Activated CD4-positive, alpha-beta T cell treated with anti-CD3 and anti-CD28 coated beads, Interleukin-2, amount 10 ng/mL, durations not matched to agents 24 days and 14 days (primary cell): Measurements from ENCODE around the gene SLC17A1. TPM values are rescaled to one million over a fixed set of nuclear protein-coding genes. Genes with fewer than 3 reads are reported as not detected.

Experiments used
- DNase-seq: peaks from one replicate; pipeline ENCODE4 v3.0.0; 2022
- H3K27ac Mint-ChIP-seq: one replicate; pipeline ENCODE4 v1.8.0; 2022; ENCODE audit warnings: mild to moderate bottlenecking, mixed read lengths
- H3K27me3 Mint-ChIP-seq: one replicate; pipeline ENCODE4 v1.8.0; 2022; ENCODE audit warnings: mixed read lengths
- H3K36me3 Mint-ChIP-seq: one replicate; pipeline ENCODE4 v1.8.0; 2022; ENCODE audit warnings: low read depth, mild to moderate bottlenecking, mixed read lengths
- H3K4me1 Mint-ChIP-seq: one replicate; pipeline ENCODE4 v1.8.0; 2021; ENCODE audit warnings: mixed read lengths
- H3K4me3 Mint-ChIP-seq: one replicate; pipeline ENCODE4 v1.8.0; 2022; ENCODE audit warnings: mild to moderate bottlenecking, moderate library complexity, mixed read lengths
- H3K9me3 Mint-ChIP-seq: one replicate; pipeline ENCODE4 v1.8.0; 2021; ENCODE audit warnings: mixed read lengths
- intact Hi-C: fragments of 100-400 bp; cut with micrococcal nuclease; formaldehyde crosslinking; loops from one replicate; pipeline ENCODE4 v1.15.1; 2023
- total RNA-seq: library from RNA; stranded (reverse); gene quantifications from 2 replicates; pipeline ENCODE4 v1.2.3, GENCODE V29; 2022

The SLC17A1 gene
- total RNA-seq, 1 donor from 2014 or later: 0.28 TPM

- intact Hi-C loops: no loop called here
- Mint-ChIP-seq H3K4me1 (peaks cover 37% of the 10 kb centered on the region), H3K27me3 (peaks cover 5% of the 10 kb centered on the region)
These were observed 30.3 kb upstream of the SLC17A1 start for GRCh38 chr6:25862199-25862598.

GRCh38 chr6:25852756-25853155 is 20.9 kb upstream of the SLC17A1 start:
- no peak overlapping the region for H3K4me3 Mint-ChIP-seq
- DNase-seq: no peak
- peaks cover 3% of the 10 kb centered on the region for H3K27me3 Mint-ChIP-seq
- H3K27ac Mint-ChIP-seq: no peak overlapping the region
- intact Hi-C loops: no loop called here
- H3K4me1 Mint-ChIP-seq: peaks cover 12% of the 10 kb centered on the region
- no peaks in the 10 kb centered on the region for H3K36me3 Mint-ChIP-seq
- H3K9me3 Mint-ChIP-seq: no peaks in the 10 kb centered on the region

More at GRCh38 chr6:25862199-25862598, 30.3 kb upstream of the SLC17A1 start:
- peaks cover 15% of the 10 kb centered on the region for H3K9me3 Mint-ChIP-seq
- peak; percentile 30 for DNase-seq
- H3K36me3 Mint-ChIP-seq: no peaks in the 10 kb centered on the region
- no peak overlapping the region for H3K27ac Mint-ChIP-seq
- H3K4me3 Mint-ChIP-seq: no peak overlapping the region

GRCh38 chr6:25851961-25852360 is 20.1 kb upstream of the SLC17A1 start:
- Mint-ChIP-seq H3K27ac (no peak overlapping the region), H3K27me3 (peaks cover 6% of the 10 kb centered on the region), H3K36me3 (no peaks in the 10 kb centered on the region), H3K9me3 (peaks cover 4% of the 10 kb centered on the region), H3K4me3 (peak overlapping the region; percentile 22), H3K4me1 (peaks cover 11% of the 10 kb centered on the region)
- intact Hi-C loops: no loop called here
- DNase-seq: peak; percentile 52

GRCh38 chr6:25844518-25844917 is 12.7 kb upstream of the SLC17A1 start:
- Mint-ChIP-seq H3K4me1 (no peaks in the 10 kb centered on the region), H3K4me3 (no peak overlapping the region), H3K27me3 (peaks cover 18% of the 10 kb centered on the region), H3K27ac (no peak overlapping the region), H3K36me3 (no peaks in the 10 kb centered on the region), H3K9me3 (peaks cover 12% of the 10 kb centered on the region)
- intact Hi-C loops: no loop called here
- DNase-seq: no peak

GRCh38 chr6:25842526-25842925 is 10.7 kb upstream of the SLC17A1 start:
- peaks cover 12% of the 10 kb centered on the region for H3K9me3 Mint-ChIP-seq
- H3K27ac Mint-ChIP-seq: no peak overlapping the region
- H3K36me3 Mint-ChIP-seq: no peaks in the 10 kb centered on the region
- H3K4me3 Mint-ChIP-seq: no peak overlapping the region
- H3K4me1 Mint-ChIP-seq: no peaks in the 10 kb centered on the region
- intact Hi-C loops: loop anchor here (1.0 kb wide), 1 partner anchor 13 kb away; no protein-coding TSS in a partner anchor
- H3K27me3 Mint-ChIP-seq: peaks cover 15% of the 10 kb centered on the region
- DNase-seq: no peak

GRCh38 chr6:25835442-25836283 is 3.8 kb upstream of the SLC17A1 start:
- intact Hi-C loops: no loop called here
- Mint-ChIP-seq H3K27ac (no peak overlapping the region), H3K9me3 (peaks cover 6% of the 10 kb centered on the region), H3K27me3 (peaks cover 19% of the 10 kb centered on the region), H3K4me1 (no peaks in the 10 kb centered on the region), H3K36me3 (no peaks in the 10 kb centered on the region), H3K4me3 (no peak overlapping the region)
- no peak for DNase-seq

- Mint-ChIP-seq H3K4me3 (no peak overlapping the region), H3K27ac (no peak overlapping the region), H3K4me1 (no peaks in the 10 kb centered on the region), H3K27me3 (peaks cover 15% of the 10 kb centered on the region), H3K9me3 (peaks cover under 1% of the 10 kb centered on the region), H3K36me3 (no peaks in the 10 kb centered on the region)
- DNase-seq: no peak
- intact Hi-C loops: no loop called here
These were observed 3.1 kb upstream of the SLC17A1 start for GRCh38 chr6:25834950-25835349.

- H3K9me3 Mint-ChIP-seq: peaks cover 3% of the 10 kb centered on the region
- no peaks in the 10 kb centered on the region for H3K36me3 Mint-ChIP-seq
- no peak for DNase-seq
- intact Hi-C loops: no loop called here
- H3K4me1 Mint-ChIP-seq: peaks cover 5% of the 10 kb centered on the region
- peaks cover 15% of the 10 kb centered on the region for H3K27me3 Mint-ChIP-seq
- H3K4me3 Mint-ChIP-seq: no peak overlapping the region
- no peak overlapping the region for H3K27ac Mint-ChIP-seq
These were observed 1.3 kb upstream of the SLC17A1 start for GRCh38 chr6:25833136-25833535.

GRCh38 chr6:25832670-25833069 is 818 bp upstream of the SLC17A1 start:
- peaks cover 3% of the 10 kb centered on the region for H3K9me3 Mint-ChIP-seq
- peaks cover 16% of the 10 kb centered on the region for H3K27me3 Mint-ChIP-seq
- H3K4me1 Mint-ChIP-seq: peaks cover 5% of the 10 kb centered on the region
- intact Hi-C loops: no loop called here
- H3K27ac Mint-ChIP-seq: no peak overlapping the region
- DNase-seq: no peak
- H3K4me3 Mint-ChIP-seq: no peak overlapping the region
- H3K36me3 Mint-ChIP-seq: no peaks in the 10 kb centered on the region

- intact Hi-C loops: no loop called here
- peaks cover 3% of the 10 kb centered on the region for H3K9me3 Mint-ChIP-seq
- DNase-seq: no peak
These were observed 433 bp upstream of the SLC17A1 start for GRCh38 chr6:25832307-25832662.

GRCh38 chr6:25830458-25830857 is 1.4 kb downstream of the SLC17A1 start:
- Mint-ChIP-seq H3K27ac (no peak overlapping the region), H3K36me3 (no peaks in the 10 kb centered on the region), H3K9me3 (peaks cover 5% of the 10 kb centered on the region), H3K4me3 (no peak overlapping the region), H3K27me3 (peaks cover 21% of the 10 kb centered on the region), H3K4me1 (peaks cover 5% of the 10 kb centered on the region)
- intact Hi-C loops: no loop called here
- DNase-seq: no peak

More at GRCh38 chr6:25832307-25832662, 433 bp upstream of the SLC17A1 start:
- Mint-ChIP-seq H3K36me3 (no peaks in the 10 kb centered on the region), H3K27me3 (peaks cover 16% of the 10 kb centered on the region), H3K4me1 (peaks cover 5% of the 10 kb centered on the region), H3K27ac (no peak overlapping the region), H3K4me3 (no peak overlapping the region)

- Mint-ChIP-seq H3K27me3 (peaks cover 26% of the 10 kb centered on the region), H3K9me3 (peaks cover 7% of the 10 kb centered on the region), H3K4me1 (peaks cover 5% of the 10 kb centered on the region), H3K27ac (no peak overlapping the region), H3K4me3 (no peak overlapping the region), H3K36me3 (no peaks in the 10 kb centered on the region)
- no peak for DNase-seq
- intact Hi-C loops: loop anchor here (1.0 kb wide), 1 partner anchor 13 kb away; no protein-coding TSS in a partner anchor
These were observed 2.5 kb downstream of the SLC17A1 start for GRCh38 chr6:25829375-25829774.

GRCh38 chr6:25821341-25821740 is 10.5 kb downstream of the SLC17A1 start:
- peaks cover 4% of the 10 kb centered on the region for H3K9me3 Mint-ChIP-seq
- no peaks in the 10 kb centered on the region for H3K36me3 Mint-ChIP-seq
- no peak overlapping the region for H3K27ac Mint-ChIP-seq
- intact Hi-C loops: no loop called here
- no peak for DNase-seq
- H3K4me3 Mint-ChIP-seq: no peak overlapping the region
- peaks cover 4% of the 10 kb centered on the region for H3K4me1 Mint-ChIP-seq
- H3K27me3 Mint-ChIP-seq: peaks cover 32% of the 10 kb centered on the region

- H3K4me3 Mint-ChIP-seq: no peak overlapping the region
- no peaks in the 10 kb centered on the region for H3K36me3 Mint-ChIP-seq
- H3K27me3 Mint-ChIP-seq: peaks cover 21% of the 10 kb centered on the region
- peaks cover 1% of the 10 kb centered on the region for H3K4me1 Mint-ChIP-seq
- intact Hi-C loops: no loop called here
- DNase-seq: no peak
- no peaks in the 10 kb centered on the region for H3K9me3 Mint-ChIP-seq
- no peak overlapping the region for H3K27ac Mint-ChIP-seq
These were observed 15.6 kb downstream of the SLC17A1 start for GRCh38 chr6:25816252-25816651.
